ENCODE data around the gene PLOD3. TPM values are rescaled to one million over a fixed set of nuclear protein-coding genes. Genes with fewer than 3 reads are reported as not detected.
A peak's percentile ranks its signal among the peaks of the same experiment; 100 is the strongest.
"Not testable (repeated sequence)": the region's sequence is repeated elsewhere in the genome, so short reads cannot be mapped to it uniquely, and the experiment has no call there.

Gene PLOD3
- total and polyA plus RNA-seq, 2 donors from 2014 or later: 53.5 to 78.8 TPM

DNA sequence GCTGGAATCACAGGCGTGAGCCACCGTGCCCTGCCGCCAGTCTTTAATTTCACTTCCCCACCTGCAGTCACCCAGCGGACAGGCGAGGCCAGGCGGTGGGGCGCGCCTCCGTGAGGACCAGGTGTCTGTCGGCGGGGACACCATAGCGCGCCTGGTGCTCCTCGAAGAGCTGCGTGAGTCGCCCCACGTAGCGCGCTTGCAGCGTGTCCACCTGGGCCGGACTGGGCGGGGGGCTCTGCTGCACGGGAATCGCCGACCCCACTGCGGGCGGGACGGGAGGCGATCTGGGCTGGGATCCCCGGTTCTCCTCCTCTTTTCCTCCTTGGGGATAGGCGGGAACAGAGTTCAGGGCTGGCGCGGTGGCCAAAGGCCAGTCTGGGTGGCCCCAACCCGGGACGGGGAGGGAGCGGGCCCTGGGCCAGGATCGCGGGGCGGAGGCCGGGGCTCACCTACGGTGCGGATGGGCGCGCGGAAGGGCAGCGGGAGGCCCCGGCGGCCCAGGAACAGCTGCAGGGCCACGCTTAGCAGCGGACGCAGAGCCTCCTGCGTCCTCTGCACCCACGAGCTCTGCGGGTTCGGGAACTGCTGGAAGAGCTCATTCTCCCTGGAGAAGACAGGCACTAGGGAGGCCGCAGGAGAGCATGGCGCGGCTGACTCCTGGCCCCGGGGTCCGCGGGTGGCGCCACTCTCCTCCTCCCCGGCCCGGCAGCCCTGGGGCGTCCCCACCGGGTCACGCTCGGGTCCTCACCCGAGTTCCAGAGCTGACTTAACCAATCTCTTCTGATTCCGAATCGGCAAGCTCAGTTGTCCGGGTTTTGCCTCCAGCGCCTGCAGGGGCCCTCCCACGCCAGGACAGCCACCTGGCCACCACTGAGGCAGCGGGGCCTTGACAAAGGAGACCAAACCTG is 15.4 kb downstream of the PLOD3 start:
- H3K9ac ChIP-seq (ENCODE audit: low read length in 3 of 3): no peak overlapping the region
- no peak overlapping the region for H3K27ac ChIP-seq (ENCODE audit: low read depth in 2 of 2, low read length in 2 of 2)
- peak in 2 of 5 donors; percentile 19 to 25 for DNase-seq
- peaks cover 0 to 2% (median 0%) of the 10 kb centered on the region in 3 donors for H3K4me1 ChIP-seq (ENCODE audit: control insufficient read depth in 2 of 3, insufficient read depth in 2 of 3, low read depth in 1 of 3, low read length in 3 of 3)
- H3K27me3 ChIP-seq (ENCODE audit: control insufficient read depth, insufficient read depth, low read length): peaks cover 5% of the 10 kb centered on the region
- no peak for FAIRE-seq
- no peaks in the 10 kb centered on the region for H3K36me3 ChIP-seq (ENCODE audit: control insufficient read depth in 2 of 3, insufficient read depth in 3 of 3, low read length in 3 of 3)
- no peak overlapping the region for H3K4me3 ChIP-seq (ENCODE audit: low read length in 3 of 3)
- TF ChIP-seq, protein P1, sequence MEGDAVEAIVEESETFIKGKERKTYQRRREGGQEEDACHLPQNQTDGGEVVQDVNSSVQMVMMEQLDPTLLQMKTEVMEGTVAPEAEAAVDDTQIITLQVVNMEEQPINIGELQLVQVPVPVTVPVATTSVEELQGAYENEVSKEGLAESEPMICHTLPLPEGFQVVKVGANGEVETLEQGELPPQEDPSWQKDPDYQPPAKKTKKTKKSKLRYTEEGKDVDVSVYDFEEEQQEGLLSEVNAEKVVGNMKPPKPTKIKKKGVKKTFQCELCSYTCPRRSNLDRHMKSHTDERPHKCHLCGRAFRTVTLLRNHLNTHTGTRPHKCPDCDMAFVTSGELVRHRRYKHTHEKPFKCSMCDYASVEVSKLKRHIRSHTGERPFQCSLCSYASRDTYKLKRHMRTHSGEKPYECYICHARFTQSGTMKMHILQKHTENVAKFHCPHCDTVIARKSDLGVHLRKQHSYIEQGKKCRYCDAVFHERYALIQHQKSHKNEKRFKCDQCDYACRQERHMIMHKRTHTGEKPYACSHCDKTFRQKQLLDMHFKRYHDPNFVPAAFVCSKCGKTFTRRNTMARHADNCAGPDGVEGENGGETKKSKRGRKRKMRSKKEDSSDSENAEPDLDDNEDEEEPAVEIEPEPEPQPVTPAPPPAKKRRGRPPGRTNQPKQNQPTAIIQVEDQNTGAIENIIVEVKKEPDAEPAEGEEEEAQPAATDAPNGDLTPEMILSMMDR (IDR thresholded peaks at IDR 0.05; ENCODE audit: borderline replicate concordance, extremely low read depth, insufficient read depth): no peak
- intact Hi-C loops (cut with DNase I): no loop called here
- H3K9me3 ChIP-seq (ENCODE audit: control insufficient read depth in 2 of 3, insufficient read depth in 1 of 3, low read length in 3 of 3): no peaks in the 10 kb centered on the region

DNA sequence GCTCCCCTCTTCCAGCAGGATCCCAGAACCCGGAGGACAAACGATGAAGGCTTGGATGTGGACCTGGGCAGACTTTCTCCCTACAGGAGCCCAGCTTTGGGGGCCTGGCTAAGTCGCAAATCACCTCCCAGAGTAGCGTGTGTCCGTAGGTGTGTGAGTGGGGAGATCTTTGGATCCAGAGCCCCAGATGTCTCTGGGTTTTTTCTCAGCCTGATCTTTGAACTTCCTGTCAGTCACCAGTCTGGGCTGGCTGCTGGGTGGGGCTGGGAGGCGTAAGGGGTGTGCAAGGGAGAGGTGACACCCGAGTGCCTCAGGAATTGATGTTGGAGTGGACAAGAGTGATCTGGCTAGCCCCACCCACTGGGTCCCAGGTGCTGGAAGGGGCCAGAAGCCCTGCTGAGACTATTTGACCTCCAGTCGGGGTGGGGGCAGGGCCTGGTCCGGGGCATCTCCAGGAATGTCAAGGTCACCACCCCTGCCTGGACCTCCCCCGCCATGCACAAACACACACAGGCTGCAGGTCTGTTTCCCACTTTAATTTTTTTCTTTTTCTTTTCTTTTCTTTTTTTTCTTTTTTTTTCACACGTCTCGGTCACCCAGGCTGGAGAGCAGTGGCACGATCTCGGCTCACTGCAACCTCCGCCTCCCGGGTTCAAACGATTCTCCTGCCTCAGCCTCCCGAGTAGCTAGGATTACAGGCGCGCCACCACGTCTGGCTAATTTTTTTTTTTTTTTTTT is 16.4 kb downstream of the PLOD3 start, which contains the start of gene MOGAT3:
Gene MOGAT3 (minus strand): TSS at position 175 of the 738 bp plus-strand sequence. CDS start 182 bp downstream, outside the sequence.
- no peak for FAIRE-seq
- TF ChIP-seq, protein P1 (IDR thresholded peaks at IDR 0.05; ENCODE audit: borderline replicate concordance, extremely low read depth, insufficient read depth): no peak
- intact Hi-C loops (cut with DNase I): no loop called here
- no peak within 1 kb of the TSS for H3K27ac ChIP-seq (ENCODE audit: low read depth in 2 of 2, low read length in 2 of 2)
- H3K36me3 ChIP-seq (ENCODE audit: control insufficient read depth in 2 of 3, insufficient read depth in 3 of 3, low read length in 3 of 3): no peaks in the 10 kb centered on the region
- peaks cover 5% of the 10 kb centered on the region for H3K27me3 ChIP-seq (ENCODE audit: control insufficient read depth, insufficient read depth, low read length)
- peak within 1 kb of the TSS in 1 of 3 donors; percentile 3 for H3K4me3 ChIP-seq (ENCODE audit: low read length in 3 of 3)
- H3K4me1 ChIP-seq (ENCODE audit: control insufficient read depth in 2 of 3, insufficient read depth in 2 of 3, low read depth in 1 of 3, low read length in 3 of 3): peaks cover 0 to 2% (median 0%) of the 10 kb centered on the region in 3 donors
- no peak within 1 kb of the TSS for H3K9ac ChIP-seq (ENCODE audit: low read length in 3 of 3)
- peak in 1 of 5 donors; percentile 48 for DNase-seq
- H3K9me3 ChIP-seq (ENCODE audit: control insufficient read depth in 2 of 3, insufficient read depth in 1 of 3, low read length in 3 of 3): no peaks in the 10 kb centered on the region

DNA sequence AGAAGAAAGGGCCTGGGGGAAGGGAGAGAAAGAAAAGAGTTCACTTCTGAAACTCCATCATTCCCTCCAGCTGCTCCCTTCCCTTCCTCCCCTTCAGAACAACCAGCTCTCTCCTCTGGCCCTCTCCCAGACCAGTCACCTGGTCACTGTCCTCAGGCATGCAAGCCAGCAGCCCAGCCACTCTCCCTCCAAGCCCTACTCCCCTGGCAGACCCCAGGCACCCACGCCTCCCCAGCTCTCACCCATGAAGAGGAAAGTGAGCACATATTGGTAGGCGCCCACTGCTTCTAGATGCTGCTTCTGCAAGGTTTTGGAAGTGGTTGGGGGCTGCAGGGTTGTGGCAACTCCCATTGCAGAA is 16.9 kb downstream of the PLOD3 start:
- intact Hi-C loops (cut with DNase I): no loop called here
- TF ChIP-seq, protein P1 (IDR thresholded peaks at IDR 0.05; ENCODE audit: borderline replicate concordance, extremely low read depth, insufficient read depth): no peak
- Histone ChIP-seq H3K27ac (ENCODE audit: low read depth in 2 of 2, low read length in 2 of 2) (no peak overlapping the region), H3K4me3 (ENCODE audit: low read length in 3 of 3) (peak overlapping the region in 1 of 3 donors; percentile 3), H3K4me1 (ENCODE audit: control insufficient read depth in 2 of 3, insufficient read depth in 2 of 3, low read depth in 1 of 3, low read length in 3 of 3) (peaks cover 0 to 2% (median 0%) of the 10 kb centered on the region in 3 donors), H3K36me3 (ENCODE audit: control insufficient read depth in 2 of 3, insufficient read depth in 3 of 3, low read length in 3 of 3) (no peaks in the 10 kb centered on the region), H3K27me3 (ENCODE audit: control insufficient read depth, insufficient read depth, low read length) (peaks cover 5% of the 10 kb centered on the region), H3K9me3 (ENCODE audit: control insufficient read depth in 2 of 3, insufficient read depth in 1 of 3, low read length in 3 of 3) (no peaks in the 10 kb centered on the region), H3K9ac (ENCODE audit: low read length in 3 of 3) (no peak overlapping the region)
- no peak for FAIRE-seq
- no peak for DNase-seq

DNA sequence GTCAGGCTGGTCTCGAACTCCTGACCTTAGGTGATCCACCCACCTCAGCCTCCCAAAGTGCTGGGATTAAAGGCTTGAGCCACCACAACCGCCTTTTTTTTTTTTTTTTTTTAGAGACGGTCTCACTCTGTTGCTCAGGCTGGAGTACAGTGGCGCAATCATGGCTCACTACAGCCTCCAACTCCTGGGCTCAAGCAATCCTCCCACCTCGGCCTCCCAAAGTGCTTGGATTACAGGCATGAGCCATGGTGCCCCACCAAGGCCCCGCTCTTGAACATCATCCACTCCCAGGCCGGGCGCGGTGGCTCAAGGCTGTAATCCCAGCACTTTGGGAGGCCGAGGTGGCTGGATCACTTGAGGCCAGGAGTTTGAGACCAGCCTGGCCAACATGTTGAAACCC is 17.9 kb downstream of the PLOD3 start:
- H3K9me3 ChIP-seq (ENCODE audit: control insufficient read depth in 2 of 3, insufficient read depth in 1 of 3, low read length in 3 of 3); H3K4me3 ChIP-seq (ENCODE audit: low read length in 3 of 3); FAIRE-seq; intact Hi-C loops (cut with DNase I); H3K27ac ChIP-seq (ENCODE audit: low read depth in 2 of 2, low read length in 2 of 2); H3K9ac ChIP-seq (ENCODE audit: low read length in 3 of 3); H3K27me3 ChIP-seq (ENCODE audit: control insufficient read depth, insufficient read depth, low read length); H3K36me3 ChIP-seq (ENCODE audit: control insufficient read depth in 2 of 3, insufficient read depth in 3 of 3, low read length in 3 of 3); DNase-seq; H3K4me1 ChIP-seq (ENCODE audit: control insufficient read depth in 2 of 3, insufficient read depth in 2 of 3, low read depth in 1 of 3, low read length in 3 of 3): not testable (repeated sequence)
